SKM-1 (cell line): ENCODE results near the gene MYOD1.

ENCODE experiments used
- DNase-seq: peaks from one replicate; lab custom pipeline; 2025; ENCODE audit not compliant: unreplicated experiment; lab: John Stamatoyannopoulos, UW

The MYOD1 gene

GRCh38 chr11:17734418-17734911 is 15.1 kb downstream of the MYOD1 start, which contains the start of gene KCNC1:
Gene KCNC1, plus strand, starts transcription at chr11:17734781. Its CDS starts 1,222 bp downstream, at chr11:17736003.
- DNase-seq: no peak

DNA sequence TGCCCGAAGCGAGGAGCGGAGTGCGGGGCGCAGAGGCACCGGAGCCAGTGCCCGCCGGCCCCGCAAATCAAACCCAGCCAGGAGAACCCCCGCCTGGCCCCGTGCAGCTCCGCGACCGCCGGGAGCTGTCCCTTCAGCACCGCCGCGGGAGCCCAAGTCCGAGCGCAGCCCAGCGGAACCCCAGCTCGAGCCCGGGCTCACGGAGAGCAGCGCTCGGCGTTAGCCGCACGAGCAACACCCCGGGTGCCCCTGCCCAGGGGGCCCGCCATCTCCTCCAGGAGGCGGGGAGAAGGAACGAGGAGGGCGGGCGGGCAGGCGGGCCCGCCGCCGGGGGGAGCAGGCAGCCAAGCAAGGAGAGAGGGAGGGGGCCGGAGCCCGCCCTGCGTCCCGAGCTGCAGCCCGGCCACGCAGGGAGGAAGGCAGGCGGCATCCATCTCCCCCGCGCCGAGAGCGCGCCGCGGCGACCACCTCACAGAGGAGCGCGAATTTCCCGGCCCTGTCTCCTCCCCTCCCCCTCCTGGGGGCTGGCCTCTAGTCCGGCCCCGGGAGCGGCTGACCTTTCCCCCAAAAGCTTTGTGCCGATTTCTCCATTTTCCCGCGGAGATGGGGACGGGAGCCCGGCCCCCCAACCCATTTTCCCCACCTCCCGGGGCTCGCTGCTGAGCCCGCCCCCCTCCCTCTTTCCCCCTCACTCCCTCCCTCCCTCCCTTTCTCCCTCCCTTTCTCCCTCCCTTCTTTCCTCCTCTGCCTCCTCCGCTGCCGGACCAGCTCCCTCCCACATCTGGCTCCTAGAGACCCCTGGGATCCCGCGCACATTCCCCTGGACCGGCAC is 15.8 kb downstream of the MYOD1 start:
- DNase-seq: no peak

DNA sequence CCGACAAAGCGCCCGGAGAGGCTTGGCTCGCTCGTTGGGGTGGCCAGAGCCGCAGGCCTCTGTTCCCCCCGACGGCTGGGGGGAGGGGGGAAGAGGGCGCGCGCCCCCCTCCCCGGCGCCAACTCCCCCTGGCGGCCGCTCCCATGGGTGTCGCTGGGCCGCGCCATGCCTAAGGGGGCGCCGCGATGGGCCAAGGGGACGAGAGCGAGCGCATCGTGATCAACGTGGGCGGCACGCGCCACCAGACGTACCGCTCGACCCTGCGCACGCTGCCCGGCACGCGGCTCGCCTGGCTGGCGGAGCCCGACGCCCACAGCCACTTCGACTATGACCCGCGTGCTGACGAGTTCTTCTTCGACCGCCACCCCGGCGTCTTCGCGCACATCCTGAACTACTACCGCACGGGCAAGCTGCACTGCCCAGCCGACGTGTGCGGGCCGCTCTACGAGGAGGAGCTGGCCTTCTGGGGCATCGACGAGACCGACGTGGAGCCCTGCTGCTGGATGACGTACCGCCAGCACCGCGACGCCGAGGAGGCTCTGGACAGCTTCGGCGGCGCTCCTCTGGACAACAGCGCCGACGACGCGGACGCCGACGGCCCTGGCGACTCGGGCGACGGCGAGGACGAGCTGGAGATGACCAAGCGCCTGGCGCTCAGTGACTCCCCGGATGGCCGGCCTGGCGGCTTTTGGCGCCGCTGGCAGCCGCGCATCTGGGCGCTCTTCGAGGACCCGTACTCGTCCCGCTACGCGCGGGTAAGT is 16.6 kb downstream of the MYOD1 start:
- no peak for DNase-seq

DNA sequence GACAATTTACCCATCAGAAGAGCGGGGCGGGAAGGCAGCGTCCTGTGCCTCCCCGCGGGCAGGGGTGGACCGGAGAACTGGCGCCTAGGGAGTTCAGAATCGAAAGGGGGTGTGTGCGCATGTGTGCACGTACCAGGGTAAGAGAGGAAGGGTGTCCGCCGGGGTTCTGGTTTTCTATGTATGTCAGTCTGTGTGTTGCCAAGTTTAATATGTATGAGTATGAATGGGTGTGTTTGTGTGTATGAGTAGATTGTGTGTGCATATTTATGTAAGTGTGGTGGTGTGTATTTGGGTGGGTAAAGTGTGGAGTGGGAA is 17.2 kb downstream of the MYOD1 start:
- no peak for DNase-seq

DNA sequence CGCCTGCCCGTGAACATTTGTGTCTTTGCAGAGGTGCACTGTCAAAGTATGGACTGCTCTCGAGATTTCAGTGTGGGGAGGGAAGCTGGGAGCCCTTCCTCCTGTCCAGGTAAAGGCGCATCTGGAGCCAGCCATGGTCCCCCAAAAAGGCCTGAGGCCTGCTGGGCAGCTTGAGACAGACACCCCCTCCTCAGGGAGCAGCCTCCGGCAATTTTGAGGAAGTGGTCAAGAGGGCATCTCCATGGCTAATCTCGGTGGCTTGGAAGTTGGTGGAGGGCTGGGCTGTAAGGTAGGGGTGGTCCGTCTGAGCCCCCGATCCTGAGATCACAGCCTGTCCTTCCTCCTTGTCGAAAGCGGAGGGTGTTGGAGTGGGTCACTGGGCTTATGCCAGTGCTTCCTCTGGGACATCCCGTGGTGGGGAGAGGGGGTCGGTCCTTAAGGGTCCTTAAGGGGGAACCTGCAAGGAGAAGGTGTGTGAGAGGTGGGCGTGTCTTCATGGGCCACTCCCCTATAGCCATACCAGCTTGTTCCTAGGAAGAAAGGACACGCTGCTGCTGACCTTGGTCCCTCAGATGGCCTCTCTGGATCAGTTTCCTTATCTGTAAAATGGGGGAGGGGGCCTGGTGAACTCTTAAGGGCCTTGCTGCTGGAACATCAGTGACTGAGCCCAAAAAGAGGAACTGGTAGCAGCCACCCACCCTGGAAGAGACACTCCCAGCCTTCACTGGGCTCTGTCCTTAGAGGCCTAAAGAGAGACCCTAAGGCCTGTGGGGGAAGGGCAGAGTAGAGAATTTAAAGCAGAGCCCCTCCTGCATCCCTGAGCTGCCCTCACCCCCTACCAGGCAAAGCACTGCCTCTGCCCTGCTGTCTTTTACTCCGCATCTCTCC is 17.8 kb downstream of the MYOD1 start:
- DNase-seq: no peak

- no peak for DNase-seq
These were observed 19.0 kb downstream of the MYOD1 start for GRCh38 chr11:17738151-17738973.

GRCh38 chr11:17739945-17740338 is 20.6 kb downstream of the MYOD1 start:
- DNase-seq: no peak

GRCh38 chr11:17740649-17741235 is 21.4 kb downstream of the MYOD1 start:
- no peak for DNase-seq

DNA sequence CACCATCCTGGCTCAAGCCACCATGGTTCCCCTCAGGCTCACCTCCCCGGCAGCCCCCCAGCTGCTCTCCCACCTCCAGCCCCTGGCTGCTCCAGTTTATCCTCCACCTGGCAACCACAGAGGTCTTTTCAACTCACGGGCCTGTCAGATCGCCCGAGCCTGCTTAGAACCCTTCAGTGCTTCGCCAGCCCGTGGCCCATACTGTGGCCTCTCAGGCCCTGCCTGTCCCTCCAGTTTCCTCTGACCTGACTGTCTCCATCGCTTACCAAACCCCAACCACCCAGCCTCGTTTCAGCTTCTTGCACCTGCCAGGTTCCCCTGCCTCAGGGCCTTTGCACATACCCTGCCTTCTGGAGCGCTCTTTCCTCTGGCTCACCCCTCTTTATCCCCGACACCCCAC is 22.1 kb downstream of the MYOD1 start:
- DNase-seq: no peak

DNA sequence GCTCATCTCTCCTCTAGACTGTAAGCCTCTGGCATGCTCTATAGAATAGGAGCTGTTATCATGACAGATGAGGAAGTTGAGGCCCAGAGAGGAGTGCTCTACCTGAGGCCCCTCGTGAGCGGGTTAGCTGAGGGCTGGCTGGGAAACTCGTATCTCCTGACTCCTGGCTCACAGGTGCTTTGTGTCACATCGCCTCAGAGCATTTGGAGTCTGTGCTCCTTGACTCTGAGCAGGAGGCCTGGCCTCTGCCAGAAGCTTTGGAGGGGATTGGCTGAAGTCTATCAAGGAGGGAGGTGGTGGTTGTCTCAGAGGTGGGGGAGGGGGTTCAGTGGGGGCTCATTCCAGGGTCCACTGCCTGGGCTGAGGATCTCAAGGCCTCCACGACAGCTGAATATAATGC is 22.6 kb downstream of the MYOD1 start:
- DNase-seq: no peak

GRCh38 chr11:17743026-17743807 is 23.8 kb downstream of the MYOD1 start:
- no peak for DNase-seq

DNA sequence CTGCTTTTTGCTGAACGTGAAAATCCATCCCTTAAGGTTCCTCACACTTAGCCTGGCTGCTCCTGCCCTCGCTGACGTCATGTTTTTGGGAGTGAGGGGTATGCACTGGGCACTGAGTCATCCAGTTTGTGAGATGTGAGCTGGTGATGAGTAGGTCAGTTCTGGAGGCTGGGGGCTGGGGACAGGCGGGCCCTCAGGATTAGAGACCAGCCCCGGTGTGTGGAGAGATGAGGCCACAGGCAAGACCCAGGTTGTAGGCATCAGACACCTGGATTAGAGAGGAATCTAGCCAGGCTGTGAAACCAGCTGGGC is 24.4 kb downstream of the MYOD1 start:
- no peak for DNase-seq

- DNase-seq: no peak
These were observed 25.0 kb downstream of the MYOD1 start for GRCh38 chr11:17744151-17744940.

GRCh38 chr11:17745023-17745772 is 25.8 kb downstream of the MYOD1 start:
- no peak for DNase-seq

DNA sequence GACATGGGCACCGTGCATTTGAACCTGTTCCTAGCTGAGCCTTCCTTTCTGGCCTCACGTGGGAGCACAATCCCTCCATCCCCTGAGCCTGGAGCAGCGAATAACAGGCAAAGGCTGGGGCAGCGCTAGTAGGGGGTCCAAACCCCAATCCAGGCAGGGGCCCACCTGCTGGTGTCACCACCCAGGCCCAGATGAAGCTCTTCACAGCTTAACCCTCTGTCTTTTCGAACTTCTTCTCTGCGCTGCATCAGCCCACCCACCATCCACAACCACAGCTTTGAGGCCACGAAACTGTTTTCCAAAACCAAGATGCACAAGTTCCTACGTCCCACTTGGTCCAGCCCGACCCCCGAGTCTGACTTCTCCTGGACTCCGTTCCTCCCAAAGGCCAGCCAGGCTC is 26.7 kb downstream of the MYOD1 start:
- DNase-seq: no peak

GRCh38 chr11:17747131-17747955 is 28.0 kb downstream of the MYOD1 start:
- DNase-seq: no peak

DNA sequence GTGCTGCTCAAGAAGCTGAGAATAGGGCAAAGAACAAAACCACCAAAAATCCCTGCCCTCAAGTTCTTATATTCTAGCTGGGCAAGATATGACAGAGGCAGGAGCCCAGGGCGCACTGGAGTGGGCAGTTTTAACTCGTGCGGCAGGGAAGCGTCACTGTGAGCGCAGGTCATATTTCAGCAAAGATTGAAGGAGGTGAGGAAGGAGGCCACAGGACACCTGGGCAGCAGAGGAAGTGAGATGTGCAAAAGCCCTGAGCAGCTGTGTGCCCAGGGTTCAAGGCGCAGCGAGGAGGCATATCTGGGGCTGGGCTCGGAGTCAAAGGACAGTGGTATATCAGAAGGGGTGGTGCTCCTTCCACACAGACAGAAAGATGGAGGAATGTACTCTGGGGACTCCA is 28.7 kb downstream of the MYOD1 start:
- no peak for DNase-seq
